Measurements from ENCODE around the gene WIPI1.
"Not testable (repeated sequence)": the region's sequence is repeated elsewhere in the genome, so short reads cannot be mapped to it uniquely, and the experiment has no call there.

Gene WIPI1

DNA sequence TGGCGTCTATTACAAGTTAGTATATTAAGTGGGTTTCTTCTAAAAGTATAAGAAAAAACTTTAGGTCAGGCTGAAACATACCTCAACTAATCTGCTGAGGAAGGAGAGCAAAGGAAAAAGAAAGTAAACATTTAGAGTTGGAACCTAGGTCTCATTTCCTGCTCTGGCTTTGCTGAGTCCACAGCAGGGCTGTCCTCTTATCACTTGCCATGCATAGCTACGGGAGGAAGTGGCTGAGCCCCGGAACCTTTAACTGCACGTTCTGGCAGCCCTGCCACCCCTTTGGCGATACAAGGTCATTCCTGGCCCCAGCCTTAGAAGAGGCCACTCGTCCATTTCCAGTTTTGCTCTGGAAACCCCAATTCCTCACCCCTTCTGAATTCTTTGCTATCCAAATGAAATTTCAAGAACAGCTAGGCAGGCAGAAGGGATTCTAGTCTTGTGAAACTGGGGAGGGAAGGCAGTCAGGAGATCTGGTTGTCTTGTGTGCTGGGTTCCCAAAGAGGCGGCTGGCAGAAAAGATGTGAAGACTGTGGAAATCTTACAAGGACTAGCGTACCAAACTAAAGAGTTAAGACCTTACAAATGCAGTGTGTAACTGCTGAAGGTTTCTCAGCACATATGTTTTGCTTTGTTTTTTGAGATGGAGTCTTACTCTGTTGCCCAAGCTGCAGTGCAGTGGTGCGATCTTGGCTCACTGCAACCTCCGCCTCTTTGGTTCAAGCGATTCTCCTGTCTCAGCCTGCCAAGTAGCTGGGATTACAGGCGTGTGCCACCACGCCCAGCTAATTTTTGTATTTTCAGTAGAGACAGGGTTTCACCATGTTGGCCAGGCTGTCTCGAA is 19.1 kb downstream of the WIPI1 start:
- DNase-seq (ENCODE audit: low spot score), result peak; percentile 65

DNA sequence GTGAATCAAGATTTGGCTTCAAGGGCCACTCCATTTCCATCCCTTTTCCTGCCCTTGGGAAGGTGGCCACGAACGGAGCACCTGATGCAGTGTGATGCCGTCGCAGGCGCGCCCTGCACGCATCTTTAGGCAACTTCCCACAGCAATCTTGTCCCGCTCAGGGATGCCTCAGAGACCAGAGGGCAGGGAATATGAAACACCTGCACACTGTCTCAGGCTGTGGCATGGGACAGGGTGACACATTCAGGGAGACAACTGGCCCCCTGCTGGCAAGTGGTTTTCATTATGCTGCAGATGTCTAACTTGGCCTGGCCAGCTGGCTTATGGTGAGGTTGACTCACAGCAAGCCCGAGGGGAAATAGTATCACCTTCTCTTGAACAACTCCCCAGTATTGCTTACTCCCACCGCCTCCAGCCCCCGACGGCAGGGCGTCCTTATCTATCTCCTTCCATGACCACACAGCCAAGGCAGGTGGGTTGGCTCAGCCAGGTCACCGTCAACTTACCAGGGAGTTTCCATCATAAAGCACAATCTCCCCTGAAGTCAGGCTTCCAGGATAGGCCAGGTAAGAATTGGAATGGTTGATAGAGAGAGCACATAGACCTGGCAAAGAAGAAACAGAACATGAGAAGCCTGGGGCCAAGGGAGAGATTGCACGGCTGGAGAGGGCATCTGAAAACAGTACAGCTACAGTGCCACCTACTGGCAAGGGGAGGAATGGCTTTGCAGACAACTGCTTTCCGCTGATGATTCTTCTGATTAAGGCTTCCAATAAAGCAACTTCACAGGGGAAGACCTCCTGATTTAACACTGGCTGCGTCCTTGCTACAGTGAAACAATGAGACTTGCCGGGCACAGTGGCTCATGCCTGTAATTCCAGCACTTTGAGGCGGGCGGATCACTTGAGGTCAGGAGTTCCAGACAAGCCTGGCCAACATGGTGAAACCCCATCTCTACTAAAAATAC is 21.1 kb downstream of the WIPI1 start:
- DNase-seq (ENCODE audit: low spot score), result peak; percentile 87

GRCh38 chr17:68435361-68435760 is 21.9 kb downstream of the WIPI1 start:
- no peak for DNase-seq (ENCODE audit: low spot score)

DNA sequence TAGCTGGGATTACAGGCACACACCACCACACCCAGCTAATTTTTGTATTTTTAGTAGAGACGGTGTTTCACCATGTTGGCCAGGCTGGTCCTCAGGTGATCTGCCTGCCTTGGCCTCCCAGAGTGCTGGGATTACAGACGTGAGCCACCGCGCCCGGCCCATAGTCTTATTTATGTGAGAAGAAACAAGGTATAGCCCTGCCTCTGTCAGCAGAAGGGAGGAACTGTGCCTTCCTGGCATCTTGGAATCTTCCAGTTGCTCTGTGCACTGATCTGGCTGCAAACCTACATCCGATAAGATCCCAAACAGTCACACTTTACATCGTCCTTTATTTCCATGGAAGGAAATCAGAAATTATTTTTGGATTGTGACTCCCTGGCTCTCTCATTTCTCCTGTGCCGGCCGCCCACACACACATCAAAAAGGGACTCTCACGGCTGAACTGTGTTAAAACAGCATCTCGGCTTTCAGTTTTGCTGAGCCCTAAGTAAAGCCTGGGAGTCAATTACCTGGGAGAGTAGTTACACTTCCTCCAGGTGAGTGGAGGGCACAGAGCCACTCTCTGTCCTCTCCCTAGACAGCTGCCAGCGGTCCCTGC is 23.3 kb downstream of the WIPI1 start:
- DNase-seq (ENCODE audit: low spot score), result no peak

DNA sequence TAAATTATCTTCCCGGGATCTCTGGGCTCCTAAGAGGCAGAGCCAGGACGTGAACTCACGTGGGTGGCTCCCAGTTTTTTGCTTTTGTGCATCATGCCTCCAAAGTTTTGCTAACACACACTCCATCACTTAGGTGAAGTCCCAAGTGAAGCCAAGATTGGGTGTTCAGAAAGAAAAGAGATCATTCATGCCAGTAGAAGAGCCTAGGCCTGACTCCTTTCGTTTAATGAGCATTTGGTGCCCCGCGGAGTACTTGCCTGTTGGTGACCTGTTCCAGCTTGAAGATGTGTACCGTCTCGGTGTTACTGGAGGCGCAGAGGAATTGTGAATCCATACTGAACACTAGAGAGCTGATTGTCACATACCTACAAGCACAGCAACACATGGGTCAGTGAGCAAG is 24.1 kb downstream of the WIPI1 start:
- no peak for DNase-seq (ENCODE audit: low spot score)

- DNase-seq (ENCODE audit: low spot score), result no peak
Measured at GRCh38 chr17:68432086-68432864, 25.0 kb downstream of the WIPI1 start.

DNA sequence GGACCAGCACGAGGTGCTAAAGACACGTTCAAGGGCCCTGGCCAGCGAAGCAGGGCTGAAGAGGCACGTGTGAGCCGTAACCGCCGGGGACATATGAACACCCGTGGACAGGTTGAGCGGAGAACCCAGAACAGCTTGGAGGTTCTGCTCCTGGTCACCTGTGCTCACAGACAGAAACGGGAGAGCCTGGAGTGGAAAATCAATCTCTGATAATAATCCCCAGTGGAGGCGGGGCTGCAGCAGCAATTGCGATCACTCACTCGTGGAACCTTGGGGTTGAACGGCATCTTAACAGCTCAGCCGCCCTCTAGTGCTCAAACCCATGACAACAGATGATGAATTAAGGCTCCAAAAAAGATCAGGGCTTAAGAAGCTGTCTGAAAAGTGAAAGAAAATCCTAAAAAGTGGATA is 25.6 kb downstream of the WIPI1 start:
- DNase-seq (ENCODE audit: low spot score), result peak; percentile 54

- no peak for DNase-seq (ENCODE audit: low spot score)
Measured at GRCh38 chr17:68431045-68431608, 26.2 kb downstream of the WIPI1 start.

- DNase-seq (ENCODE audit: low spot score), result no peak
Measured at GRCh38 chr17:68429881-68430280, 27.4 kb downstream of the WIPI1 start.

DNA sequence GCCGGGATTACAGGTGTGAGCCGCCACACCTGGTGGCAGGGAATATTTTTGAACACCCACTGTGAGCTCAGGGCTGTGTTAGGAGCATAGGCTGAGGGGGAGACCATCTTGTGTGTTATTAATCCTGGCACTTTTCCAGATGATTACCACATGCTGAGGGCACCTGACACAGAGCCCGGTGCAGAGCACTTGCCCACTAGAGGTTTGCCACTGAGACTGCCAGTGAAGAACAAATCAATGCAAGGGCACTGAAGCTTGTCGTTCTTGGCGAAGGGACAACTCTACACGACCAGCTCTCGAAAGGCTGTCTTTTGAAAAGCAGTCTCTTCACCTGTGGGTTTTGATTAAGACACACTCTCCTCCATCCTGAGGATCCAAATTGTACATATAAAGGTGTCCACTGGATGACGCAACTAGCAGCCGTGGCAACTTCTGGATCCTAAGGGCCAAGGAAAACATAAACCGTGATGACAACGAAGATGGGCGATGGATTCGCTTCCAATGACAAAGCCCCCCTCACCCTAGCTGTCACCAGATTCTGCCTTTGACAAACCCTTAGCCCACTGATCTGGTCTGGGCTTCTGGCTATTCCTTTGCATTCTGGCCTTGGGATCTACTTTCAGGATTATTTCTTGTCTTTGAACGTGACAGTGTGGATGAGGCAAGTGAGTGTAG is 28.7 kb downstream of the WIPI1 start:
- DNase-seq (ENCODE audit: low spot score), result no peak

DNA sequence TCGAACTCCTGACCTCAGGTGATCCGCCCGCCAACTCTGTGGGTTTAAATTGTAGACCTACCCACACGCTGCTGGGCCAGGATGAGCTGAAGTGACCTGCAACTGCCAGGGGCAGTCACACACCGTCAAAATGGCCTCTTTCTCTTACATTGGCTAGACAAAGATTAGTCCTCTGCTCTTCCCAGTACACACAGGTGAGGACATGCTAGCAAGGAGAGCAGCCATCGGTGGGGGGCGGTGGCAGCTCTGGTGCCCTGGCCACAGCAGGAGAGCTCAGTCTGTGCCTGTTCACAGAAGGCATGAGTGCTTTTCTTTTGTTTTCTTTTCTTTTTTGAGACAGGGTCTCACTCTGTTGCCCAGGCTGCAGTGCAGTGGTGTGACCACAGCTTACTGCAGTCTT is 29.7 kb downstream of the WIPI1 start:
- DNase-seq (ENCODE audit: low spot score), result no peak

- DNase-seq (ENCODE audit: low spot score), result no peak
Measured at GRCh38 chr17:68425979-68426378, 31.3 kb downstream of the WIPI1 start.

DNA sequence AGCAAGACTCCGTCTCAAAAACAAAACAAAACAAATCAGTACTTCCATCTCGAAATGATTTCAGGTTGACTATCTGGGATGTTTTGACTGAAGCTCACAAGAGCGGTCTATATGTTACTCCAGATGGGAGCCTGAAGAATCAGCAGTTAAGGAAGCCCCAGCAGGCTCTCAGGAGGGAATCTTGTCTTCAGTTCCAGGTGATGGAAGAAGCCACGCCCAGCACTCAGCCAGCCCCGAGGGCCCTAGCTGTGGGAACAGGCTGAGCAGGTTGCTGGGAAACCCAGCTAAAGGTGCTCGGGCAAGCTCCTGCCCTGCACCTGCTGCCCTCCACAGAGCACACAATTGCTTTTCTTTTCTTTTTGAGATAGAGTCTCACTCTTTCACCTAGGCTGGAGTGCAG is 32.4 kb downstream of the WIPI1 start:
- DNase-seq (ENCODE audit: low spot score), result no peak

DNA sequence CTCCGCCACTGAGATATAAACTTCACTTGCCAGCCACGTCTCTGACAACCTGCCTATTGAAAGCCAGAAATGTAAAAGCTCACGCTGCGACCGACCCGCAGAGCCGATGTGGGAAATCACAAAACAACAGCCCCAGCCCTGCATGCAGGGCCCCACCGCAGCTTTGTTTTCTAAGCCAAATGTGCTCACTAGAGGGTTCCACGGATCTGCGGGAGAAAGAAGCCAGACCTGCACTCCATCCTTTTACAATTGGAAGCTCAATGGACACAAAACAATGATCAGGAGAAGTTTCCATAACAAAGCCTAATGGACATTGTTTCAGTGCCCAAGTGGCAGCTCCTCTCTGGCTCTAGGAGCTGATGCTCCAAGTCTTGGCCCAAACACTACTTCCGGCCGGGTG is 33.1 kb downstream of the WIPI1 start:
- no peak for DNase-seq (ENCODE audit: low spot score)

GRCh38 chr17:68423251-68423650 is 34.0 kb downstream of the WIPI1 start:
- no peak for DNase-seq (ENCODE audit: low spot score)

GRCh38 chr17:68422821-68423220 is 34.5 kb downstream of the WIPI1 start:
- DNase-seq (ENCODE audit: low spot score), result no peak

GRCh38 chr17:68421486-68421885 is 35.8 kb downstream of the WIPI1 start:
- no peak for DNase-seq (ENCODE audit: low spot score)

DNA sequence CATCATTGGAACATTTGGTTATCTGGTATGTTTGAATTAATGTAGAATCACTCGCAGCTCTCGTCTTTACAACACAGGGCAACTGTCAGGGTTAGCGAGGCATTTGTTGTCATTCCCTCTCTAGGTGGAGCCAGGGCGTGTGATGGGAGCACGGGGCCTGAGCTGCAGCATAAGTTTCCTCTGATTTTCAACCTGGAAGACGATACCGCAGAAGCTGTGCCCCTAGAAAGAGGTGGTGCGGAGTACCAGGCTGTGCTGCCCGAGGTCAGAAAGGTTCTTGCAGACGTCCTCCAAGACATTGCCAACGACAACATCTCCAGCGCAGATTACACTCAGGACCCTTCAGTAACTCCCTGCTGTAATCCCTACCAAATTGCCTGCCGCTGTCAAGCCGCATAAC is 37.2 kb downstream of the WIPI1 start:
- DNase-seq (ENCODE audit: low spot score), result no peak

- DNase-seq (ENCODE audit: low spot score), result no peak
Measured at GRCh38 chr17:68418876-68419275, 38.4 kb downstream of the WIPI1 start.

DNA sequence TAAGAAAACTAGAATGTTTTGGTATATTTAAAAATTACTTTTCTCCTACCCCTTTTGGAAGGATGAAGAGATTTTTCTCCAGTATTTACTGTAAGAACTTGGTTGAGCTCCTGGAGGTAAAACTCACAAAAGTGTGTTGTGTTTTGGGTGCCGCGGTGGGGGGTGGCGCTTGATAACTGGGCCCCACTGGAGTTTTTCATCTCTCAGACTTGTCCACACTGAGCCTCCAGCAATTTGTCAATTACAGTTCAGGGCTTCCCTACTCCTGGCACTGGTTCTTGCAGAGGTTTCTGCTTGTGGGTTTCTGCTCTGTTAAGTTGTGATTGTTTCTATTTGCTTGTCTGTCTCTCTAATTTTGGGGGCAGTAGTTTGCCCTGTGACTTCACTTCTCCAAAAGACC is 40.0 kb downstream of the WIPI1 start:
- no peak for DNase-seq (ENCODE audit: low spot score)

GRCh38 chr17:68414901-68415300 is 42.4 kb downstream of the WIPI1 start:
- not testable (repeated sequence) for DNase-seq (ENCODE audit: low spot score)

Measured in CD4-positive, alpha-beta T cell treated with Interleukin-6 at 100 ng/mL for 8 hours (primary cell).